Activated CD4-positive, alpha-beta T cell treated with anti-CD3 and anti-CD28 coated beads for 24 hours (primary cell): ENCODE results near the gene YPEL1.
"Not testable (repeated sequence)": the region's sequence is repeated elsewhere in the genome, so short reads cannot be mapped to it uniquely, and the experiment has no call there.

Experiments
- DNase-seq, 2 donors: peaks; one replicate each; pipeline ENCODE4 v3.0.0-alpha.2; 2020; ENCODE audit warnings: low read depth in 2 of 2

The YPEL1 gene

DNA sequence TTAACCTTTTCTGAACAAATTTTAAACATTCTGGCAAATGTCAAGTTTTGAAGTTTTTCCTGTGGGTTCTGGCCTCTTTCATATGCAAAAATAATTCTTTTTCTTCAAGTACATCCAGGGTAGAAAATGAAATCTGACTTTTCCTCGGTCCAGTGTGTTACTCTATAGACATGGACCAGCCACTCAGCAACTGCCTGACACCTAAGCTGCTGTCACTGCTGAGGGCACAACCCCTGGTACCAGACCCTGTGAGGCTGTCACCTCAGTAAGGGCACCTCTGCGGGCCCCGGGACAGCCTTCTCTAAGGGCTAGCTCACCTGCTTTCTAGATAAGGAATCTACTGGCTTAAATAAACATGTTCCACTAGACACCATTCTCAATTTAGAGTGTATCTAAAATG is 36.0 kb downstream of the YPEL1 start:
- DNase-seq = no peak

DNA sequence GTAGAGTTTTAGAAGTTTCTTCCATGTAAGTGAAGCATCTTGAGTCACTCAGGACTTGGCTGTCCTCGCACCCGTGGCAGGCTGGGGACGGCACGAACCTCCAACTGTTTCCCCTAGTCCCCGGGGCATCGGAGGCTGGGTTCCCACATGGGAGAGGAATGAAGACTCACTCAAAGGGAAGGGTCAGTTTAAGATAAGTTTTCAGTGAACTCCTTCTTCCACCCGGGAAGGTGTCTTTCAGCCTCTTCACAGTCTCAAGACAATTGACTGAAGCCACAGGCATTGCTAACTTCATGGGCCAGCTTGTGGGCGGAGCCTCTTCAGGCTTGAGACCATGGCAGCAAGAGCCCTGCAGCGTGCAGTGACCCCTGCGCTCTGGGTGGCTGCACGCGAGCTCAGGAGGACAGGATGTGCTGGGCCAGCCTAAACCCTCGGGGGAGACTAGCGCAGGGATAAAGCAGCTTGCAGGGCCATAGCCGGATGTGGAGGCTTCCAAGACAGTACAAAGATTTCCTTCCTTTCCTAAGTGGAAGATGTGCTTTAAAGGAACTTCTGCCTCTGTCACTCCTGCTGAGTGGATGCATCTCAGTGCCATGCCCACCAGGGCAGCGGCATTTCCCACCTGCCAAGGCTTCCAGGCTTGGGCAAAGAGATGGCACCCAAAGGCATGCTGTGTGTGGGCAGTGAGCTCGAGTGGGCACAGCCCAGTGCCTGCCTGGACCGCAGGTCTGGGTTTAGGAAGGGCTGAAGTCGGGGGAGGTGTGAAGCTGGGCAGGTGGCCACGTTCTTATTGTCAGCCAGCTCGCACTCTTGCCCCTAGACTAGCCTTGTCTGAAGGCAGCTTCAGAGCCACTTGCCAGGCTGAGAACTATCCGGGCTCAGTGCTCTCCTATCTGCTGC is 36.9 kb downstream of the YPEL1 start:
- no peak for DNase-seq

DNA sequence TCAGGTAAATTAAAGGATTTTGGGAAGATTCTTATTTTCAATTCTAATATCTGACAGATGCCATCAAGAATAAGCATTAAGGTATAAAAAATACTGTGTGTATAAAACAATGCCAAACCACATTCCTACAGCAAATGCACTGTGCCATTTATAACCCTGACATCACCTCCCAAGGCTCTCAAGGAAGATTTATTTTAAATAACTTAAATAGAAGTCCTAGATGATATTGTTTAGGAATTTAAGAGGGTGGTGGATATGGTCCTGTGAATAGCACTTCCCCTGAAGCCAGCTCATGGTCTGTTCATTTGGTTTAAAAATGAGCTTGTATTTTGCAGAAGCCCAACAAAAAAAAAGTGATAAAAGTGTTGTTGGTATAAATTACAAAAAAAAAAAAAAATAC is 37.7 kb downstream of the YPEL1 start:
- no peak for DNase-seq

DNA sequence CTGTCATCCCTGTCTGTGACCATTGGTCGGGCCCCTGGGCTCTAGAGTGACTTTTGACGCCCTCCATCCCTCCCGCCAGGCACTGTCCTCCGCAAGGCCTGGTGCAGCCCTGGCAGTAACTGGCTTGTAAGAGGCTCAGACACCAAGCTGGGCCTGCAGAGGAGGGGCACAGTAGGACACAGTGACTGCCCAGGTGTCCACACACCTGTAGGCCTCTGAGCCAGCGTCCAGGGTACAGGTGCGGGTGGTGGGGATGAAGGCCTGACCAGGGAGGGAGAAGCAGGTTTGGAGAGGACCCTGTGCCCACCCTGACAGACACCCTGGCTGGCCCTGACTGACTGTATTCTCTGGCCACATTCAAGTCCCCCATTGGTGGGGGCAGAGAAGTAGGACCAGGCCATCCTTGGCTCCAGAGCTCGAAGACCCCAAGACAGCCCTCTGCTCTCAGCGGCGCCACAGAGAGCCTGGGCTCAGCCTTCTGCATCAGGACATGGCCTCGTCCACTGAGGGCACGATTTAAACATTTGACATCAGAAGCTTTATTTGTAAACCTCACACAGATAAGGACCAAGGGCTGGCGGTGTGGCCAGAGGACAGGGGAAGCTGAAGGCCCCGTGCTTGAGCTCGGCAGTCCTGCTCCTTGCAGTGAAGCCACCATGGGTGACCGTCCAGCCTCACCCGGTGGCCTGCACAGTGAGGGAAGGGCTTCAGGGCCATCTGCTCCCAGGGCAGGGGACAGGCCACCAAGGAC is 38.4 kb downstream of the YPEL1 start:
- DNase-seq = no peak

DNA sequence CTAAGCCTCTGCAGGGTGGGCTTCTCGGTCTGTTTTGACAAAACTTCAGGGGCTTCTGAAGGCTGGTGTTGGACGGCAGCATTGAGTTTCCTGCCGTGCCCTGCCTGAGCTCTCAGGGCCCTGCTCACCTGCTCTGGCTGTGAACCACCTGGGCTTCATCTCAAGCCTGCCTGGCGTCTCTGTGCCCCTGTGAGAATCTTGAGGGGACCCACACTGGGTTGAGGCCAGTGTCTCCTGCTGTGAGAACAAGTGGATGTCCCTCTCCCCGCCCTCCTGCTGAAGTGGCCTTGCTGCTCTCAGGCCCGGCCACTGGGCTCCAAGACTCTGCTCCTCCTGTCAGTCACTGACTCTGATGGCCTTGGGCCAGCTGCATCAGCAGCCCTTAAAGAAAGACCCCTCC is 39.5 kb downstream of the YPEL1 start:
- DNase-seq = no peak

DNA sequence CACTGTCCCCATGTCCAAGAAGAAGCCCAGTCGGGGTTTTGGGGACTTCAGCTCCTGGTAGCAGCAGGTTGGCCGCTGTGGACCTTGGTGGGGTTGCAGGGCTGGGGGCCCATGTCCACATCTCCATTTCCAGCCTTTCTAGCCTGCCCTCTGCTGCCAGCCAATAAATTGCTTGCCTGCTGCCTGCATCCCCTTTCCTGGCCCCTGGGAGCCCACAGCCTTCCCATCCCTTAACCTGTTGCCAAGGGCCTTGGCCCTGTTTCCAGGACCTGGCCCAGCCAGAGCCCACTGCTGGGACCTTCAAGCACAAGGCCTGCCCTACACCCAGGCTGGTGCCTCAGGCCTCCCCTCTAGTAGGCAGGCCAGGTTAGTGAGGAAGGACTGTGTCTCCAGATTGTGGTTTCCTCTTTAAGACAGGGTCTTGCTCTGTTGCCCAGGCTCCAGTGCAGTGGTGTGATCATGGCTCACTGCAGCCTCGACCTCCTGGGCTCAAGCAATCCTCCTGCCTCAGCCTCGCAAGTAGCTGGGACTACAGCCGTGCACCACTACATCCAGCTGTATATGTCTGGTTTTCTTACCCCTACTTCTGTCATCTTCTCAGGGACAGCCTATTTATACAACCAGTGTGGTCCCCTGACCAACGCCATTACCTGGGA is 40.0 kb downstream of the YPEL1 start:
- no peak for DNase-seq

DNA sequence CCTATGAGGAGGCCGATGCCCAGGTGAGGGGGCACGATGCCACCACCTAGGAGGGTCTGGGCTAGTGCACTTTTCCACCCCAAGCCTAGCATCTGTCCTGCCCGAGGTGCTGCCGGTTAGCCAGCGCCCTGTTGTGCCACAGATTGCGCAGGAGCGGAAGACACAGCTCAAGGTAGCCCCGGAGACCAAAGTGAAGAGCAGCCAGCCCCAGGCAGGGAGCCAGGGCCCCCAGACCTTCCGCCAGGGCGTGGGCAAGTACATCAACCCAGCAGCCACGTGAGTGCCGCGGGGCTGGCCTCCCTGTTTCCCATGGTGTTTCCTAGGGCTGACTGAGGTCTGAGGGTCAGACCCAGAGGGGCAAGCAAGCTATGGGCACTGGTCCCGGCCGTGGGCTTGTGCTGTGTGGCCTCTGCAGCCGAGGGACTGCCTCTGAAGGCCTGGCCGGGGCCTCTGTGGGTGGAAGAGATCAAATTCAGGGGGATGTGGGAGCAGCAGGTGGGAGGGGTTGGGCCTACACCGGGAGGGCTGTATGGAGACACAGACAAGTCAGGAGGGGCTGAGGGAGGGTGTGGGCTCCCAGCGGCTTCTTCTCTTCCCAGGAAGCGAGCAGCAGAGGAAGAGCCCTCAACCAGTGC is 40.7 kb downstream of the YPEL1 start:
- DNase-seq = no peak

DNA sequence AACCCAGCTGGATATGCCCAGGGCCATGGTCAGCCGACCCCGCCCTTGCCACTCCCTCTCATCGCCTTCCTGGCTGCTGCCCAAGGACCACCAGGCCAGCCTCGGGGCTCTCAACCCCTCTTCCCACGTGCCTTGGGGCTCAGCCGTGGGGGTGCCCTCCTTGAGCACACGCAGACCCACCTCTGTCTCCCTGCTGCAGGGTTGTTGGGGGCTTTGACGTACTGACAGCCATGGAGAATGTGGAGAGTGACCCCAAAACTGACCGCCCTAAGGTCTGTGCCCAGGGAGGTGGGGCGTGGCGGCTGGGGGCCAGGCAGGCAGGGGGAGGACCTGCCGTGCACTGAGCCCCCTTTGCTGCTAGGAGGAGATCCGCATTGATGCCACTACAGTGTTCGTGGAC is 41.2 kb downstream of the YPEL1 start:
- DNase-seq = no peak

DNA sequence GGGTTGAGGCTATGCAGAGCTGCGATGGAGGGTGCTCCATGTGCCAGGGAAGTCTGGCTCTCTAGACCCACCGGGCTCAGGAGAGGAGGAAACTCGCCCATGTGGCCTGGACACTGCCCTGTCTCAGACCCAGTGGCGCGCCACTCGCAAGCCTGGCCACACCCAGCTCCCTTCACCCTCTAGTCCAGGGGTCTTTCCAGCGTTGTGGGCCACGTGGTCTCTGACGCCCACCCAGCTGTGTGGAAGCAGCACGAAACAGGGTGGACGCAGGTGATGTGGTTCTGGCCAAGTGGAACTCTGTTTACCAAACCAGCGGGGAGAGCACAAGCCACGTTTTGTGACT is 41.6 kb downstream of the YPEL1 start:
- no peak for DNase-seq

DNA sequence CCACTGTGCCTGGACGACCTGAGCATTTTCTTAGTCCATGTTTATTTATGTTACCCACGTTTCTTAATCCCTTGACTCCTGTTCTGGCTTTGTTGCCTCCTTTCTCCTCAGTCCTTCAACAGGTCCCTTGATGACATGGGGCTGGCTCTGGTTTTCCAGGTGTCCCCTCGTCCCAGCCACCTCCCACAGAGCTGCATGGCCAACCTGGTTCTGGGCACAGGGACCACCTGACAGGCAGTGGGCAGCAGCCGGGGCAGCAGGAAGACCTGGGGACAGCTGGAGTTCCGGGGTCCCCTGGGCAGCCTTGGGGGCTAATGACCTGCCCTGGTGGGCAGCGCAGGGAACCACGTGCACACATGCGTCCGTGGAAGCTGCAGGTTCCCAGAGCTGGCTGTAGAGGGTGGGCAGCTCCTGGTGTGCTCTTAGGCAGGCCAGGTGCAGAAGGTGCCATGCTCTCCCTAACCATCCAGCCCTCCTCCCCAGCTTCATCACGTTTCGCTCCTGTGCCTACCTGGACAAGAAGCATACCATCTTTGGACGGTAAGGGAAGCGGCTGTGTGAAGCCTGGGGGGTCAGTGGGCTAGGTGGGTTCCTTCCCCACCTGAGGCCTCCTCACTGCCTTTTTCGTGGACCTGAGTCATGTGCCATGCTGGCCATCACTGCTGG is 42.1 kb downstream of the YPEL1 start:
- DNase-seq = no peak

DNA sequence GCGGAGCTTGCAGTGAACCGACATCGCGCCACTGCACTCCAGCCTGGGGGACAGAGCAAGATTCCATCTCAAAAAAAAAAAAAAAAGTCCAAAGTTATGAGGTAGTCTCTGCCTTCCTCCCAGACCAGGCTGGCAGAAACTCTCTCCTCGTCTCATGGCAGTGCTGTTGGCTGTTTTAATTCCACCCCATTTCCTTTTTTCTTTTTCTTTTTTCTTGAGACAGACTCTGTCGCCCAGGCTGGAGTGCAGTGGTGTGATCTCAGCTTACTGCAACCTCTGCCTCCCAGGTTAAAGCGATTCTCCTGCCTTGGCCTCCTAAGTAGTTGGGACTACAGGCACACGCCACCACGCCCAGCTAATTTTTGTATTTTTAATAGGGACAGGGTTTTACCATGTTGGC is 42.7 kb downstream of the YPEL1 start:
- not testable (repeated sequence) for DNase-seq

DNA sequence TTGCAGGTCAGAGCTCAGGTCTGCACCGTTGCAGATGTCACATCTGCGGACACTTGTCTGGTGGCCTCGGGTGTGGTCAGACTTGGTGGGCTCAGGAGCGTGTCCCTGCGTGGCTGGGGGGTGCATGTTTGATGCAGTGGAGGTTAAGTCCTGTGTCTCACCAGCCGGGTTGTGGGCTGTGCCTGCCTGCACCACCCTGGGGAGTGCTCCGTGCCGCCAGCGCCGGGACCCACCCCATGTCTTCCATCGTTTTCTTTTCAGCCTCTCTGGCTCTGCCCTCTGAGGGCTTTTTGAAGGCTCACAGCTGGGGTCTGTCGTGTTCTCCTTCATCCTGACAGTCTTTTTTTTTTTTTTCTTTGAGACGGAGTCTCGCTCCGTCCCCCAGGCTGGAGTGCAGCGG is 43.8 kb downstream of the YPEL1 start:
- DNase-seq = no peak

DNA sequence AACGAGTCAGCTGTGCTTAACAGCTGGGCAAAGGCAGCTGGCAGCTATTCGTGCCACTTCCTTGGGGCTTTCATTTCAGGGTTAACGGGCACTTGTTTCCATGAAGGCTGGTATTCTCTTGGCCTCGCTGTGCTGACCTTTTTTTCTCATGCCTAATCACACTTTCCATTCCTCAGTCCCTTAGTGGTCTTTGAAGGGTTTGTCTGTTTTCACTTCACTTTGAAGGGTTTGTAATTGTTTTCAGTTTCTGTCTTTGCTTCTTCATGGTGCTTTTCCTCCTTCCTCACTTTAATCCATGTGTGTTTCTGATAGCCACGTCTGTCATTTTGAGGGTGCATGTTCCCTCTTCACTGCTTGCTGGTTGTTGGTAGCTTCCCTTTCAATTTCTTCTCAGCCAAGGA is 45.2 kb downstream of the YPEL1 start:
- DNase-seq = no peak

DNA sequence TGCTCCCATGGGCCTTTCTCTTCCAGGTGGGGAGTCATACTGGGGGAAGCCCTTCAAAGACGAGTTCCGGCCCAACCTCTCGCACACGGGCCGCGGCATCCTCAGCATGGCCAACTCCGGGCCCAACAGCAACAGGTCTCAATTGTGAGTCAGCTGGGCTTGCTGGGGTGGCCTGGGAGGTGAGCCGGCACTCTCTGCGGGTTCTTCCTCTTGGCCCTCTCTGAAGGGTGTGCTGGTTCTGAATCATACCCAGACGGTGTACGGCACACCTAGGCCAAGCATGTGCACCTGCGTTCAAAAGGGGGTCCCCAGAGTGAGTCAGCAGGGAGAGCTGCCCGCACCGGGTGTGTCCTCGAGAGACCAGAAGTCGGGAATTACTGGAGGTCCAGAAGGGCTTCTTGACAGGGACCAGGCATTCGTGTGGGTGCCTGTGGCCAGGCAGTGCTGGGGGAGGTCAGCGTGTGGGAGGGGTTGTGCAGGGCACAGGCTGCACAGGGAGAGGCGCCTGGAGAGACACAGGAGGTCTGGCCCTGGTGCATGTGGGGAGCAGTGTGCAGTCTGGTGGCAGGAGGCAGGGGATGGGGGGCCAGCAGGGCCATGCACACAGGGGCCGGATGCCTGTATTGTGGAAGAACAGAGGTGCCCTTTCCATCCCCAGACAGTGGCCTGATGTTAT is 46.8 kb downstream of the YPEL1 start:
- DNase-seq = no peak

DNA sequence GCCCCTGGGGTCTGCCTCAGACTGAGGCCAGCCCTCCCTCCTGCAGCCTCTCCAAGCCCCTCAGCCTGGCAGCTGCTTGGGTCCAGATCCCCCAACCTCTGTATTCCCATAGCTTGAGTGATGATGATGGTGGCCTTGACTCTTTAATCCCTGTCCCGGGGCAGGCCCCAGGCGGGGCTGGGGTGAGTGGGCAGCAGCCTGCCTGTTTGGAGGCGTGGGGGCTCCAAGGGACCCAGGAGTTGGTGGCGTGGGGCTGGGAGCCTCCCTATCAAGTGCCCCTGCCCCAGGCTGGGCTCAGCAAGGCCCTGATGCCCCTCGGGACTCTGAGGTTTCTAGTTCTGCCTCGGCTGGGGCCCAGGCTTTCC is 47.3 kb downstream of the YPEL1 start:
- DNase-seq = no peak

DNA sequence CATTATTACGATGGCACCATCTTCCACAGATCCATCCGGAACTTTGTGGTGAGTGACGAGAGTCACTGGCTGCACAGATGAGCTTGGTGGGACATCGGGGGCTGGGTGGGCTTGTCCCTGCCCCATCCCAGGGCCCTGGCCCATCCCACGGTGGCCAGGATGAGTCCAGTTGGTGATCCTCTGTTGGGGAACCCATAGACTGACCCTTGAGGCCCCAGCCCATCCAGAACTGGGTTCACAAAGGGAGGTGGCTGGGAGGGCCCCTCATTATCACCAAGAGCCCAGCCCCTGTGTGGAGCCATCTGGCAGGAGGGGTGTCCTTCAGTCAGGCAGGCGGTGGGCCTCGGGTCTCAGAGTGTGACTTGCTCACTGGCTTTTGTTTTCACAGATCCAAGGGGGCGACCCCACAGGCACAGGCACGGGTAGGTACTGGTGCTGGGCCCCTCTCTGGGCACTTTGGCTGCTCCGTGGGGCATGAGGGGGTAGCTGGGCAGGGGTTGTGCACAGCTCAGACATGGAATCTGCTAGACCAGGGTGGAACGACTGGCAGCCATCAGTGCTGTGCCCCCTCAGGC is 47.8 kb downstream of the YPEL1 start:
- no peak for DNase-seq

DNA sequence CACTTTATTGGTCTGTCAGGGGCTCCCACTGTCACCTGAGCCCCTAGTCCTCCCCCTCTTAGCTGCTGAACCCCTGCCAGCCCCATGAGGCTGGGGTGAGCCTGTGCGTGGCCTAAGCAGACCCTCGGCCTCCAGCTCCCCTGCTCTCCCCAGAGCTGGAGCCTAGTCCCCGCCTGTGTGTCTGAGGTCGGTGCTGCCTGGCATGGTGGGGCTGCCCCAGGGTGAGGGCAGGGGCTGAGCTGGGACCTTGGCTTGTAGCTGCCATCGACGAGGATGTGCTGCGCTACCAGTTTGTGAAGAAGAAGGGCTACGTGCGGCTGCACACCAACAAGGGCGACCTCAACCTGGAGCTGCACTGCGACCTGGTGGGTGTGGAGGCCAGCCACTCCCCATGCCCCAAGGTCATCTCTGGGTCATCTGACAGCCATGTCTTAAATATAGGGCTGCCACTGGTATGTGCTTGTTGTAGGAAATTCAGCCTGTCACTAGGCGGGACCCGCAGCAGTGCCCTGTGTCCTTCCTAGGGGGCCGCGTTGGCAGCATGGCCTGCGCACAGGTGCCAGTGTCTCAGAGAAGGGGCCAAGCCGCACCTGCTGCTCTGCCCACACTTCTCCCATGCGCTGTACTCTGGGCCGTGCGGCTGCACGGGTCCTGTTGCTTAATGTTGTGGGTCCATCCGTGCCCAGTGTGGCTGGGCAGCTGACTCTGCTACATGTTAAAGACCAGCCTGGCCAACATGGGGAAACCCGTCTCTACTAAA is 48.8 kb downstream of the YPEL1 start:
- DNase-seq = no peak

DNA sequence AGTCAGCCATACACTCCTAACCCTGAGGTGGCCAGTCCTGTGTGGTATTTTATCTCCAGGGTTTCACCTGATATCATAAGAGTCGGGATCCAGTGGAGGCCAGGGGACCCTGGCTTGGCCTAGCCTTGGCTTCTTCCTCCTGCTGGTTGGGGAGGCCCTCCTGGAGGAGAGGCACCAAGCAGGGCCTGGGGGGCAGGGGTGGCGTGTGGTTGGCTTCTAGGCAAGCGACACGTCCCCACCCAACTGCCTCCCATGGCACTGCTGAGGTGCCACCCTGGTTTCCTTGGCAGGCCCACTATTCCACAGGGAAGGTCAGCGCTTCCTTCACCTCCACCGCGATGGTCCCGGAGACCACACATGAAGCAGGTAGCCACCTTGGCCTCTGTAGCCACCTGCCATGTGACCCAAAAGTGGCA is 49.4 kb downstream of the YPEL1 start:
- no peak for DNase-seq

DNA sequence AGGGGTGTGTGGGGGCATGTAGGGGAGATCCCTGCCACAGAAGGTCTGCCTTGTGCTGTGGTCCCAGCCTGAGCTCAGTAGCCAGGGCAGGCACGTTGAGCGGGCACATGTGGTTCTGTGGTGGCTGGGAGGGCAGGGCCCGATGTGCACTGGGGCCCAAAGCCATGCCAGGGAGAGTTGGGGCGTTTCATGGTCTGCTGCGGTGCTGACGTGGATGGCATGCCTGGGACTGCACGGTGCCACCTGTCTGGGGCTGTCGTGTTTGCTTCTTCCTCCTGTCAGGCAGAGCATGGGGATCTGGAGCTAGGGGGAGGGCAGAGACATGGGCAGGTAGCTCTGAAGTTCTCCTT is 50.5 kb downstream of the YPEL1 start:
- no peak for DNase-seq

DNA sequence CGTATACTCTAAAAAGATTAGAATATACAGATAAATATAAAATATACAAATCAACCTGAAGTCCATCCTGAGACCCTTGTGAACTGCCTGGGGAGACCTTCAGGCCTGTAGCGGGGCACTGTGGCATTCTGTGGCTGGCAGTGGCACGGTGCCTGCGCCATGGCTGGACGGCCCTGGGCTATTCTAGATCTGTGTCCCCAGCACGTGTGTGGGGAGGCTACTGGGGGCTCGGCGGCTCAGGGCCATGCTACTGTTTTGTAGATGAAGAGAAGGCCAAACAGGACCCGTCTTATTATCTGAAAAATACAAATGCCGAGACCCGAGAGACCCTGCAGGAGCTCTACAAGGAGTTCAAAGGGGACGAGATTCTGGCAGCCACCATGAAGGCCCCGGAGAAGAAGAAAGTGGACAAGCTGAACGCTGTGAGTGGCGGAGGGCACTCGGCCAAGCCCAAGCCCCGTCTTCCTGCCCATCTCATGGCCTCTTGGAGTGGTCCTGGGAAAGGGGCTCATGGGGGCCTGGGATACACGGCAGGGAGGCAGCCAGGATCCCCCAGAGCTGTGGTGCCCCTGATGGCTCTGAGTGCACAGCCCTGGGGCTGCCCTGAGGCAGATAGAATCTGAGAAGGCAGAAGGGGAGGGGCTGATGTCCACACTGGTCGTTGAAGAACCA is 51.0 kb downstream of the YPEL1 start:
- no peak for DNase-seq
